ENCODE results near the gene GPC5.
"Not testable (repeated sequence)": the region's sequence is repeated elsewhere in the genome, so short reads cannot be mapped to it uniquely, and the experiment has no call there.

The GPC5 gene

GRCh38 chr13:92807966-92808365 lies 1409.5 kb downstream of the GPC5 start:
- DNase-seq = no peak

DNA sequence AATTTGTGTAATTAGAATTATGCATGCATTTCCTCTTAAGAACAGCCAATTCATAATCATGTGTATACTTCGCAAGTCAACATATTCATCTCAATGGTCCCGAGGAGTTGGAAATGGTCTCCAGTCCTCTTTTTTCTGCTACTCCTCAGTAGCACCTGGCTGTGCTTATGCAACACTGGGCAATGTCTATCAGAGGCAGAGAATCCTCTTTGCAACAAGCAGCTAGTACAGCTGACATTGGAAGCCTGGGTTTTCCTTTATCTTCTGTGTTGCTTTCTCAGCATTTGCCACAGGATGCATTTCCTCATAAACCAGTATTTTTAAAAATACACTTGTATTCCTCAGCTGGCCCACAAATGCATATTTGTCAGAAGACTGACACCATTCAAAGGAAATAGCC lies 1422.9 kb downstream of the GPC5 start:
- no peak for DNase-seq

DNA sequence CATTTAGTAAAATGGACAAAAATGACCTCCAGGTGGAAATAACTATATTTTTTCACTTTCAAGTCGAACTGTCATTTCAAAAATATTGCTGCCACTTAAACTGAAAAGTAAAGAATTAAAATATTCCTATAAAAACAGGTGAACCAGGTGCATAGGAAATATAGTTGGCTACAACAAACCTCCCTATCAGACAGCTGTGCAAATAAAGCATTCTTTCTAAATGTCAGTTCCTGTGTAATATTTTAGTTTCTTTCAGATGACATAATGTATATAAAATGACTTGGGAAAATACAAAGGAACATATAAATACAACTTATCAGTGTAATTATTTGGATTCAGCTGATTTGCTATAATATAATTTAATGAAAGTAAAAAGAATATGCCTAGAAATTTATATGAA lies 1424.6 kb downstream of the GPC5 start:
- DNase-seq = no peak

GRCh38 chr13:92825938-92826596 lies 1427.6 kb downstream of the GPC5 start:
- no peak for DNase-seq

DNA sequence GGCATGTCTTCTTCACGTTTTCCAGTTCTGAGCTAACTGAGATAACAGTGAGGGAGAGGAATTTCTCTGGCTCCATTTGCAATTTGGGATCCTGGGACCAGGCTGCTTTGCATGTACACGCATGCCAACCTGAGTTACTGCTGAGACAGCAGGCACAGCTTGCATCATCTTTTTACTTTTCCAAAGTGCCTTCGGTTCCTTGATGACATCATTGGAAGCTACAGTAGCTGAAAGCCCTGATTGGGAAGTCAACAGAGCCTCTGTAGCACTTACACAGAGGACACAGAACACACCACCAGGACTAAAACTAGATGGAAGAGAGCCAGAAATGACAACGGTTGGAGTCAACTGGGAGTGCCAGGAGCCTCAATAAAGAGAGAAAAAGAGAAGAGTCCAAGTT lies 1429.1 kb downstream of the GPC5 start:
- DNase-seq = no peak

GRCh38 chr13:92829930-92830329 lies 1431.5 kb downstream of the GPC5 start:
- no peak for DNase-seq

- no peak for DNase-seq
Measured at GRCh38 chr13:92830821-92831220, 1432.4 kb downstream of the GPC5 start.

DNA sequence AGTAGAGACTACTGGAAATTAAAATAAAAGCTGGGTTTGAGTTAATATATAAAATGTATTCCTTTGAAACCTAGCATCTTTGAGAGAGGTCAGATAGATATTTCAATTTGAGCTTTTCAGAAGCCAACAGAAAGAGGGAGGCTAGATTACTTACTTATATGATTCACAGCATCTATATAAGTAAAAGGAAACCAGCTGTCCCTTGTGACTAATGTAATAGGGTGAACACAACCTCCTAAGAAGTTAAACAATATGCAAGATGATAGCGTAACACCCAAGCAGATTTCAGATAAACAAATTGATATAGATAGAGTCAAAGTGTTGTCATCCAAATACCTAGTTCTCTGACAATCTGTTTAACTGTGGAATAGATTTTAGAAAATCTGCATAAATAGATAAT lies 1434.7 kb downstream of the GPC5 start:
- DNase-seq = no peak

DNA sequence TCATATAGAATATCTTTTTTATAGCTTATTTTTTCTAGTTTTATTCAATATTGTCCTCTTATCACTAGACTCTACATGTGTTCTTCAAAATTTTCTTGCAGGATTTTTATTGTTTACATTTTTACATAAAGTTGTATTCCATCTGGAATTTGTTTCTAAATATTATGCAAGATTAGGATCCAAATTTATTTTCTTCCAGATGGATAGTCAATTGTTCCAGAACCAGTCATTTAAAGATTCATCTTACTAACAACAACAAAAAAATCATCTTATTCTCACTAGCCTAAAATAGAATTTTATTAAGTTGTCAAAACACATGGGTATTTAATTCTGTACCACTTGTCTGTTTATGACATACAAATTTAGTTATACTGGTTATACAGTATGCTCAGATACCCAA lies 1437.8 kb downstream of the GPC5 start:
- no peak for DNase-seq

DNA sequence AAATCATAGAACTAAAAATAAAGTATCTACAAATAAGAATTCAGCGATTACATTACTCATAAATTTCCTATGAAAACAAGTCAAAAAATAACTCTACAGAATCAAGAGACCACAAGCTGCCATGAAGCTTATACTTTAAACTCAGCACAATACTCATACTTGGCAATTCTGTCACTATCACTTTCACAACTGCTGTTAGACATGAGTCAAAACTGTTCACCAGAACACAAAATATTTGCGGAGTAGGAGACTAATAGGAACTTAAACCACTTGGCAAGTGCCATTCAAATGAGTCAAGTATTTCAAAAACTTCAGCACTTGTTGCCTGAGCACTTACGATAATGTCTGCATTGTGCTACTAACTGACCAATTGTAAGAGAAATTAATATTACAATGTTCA lies 1440.4 kb downstream of the GPC5 start:
- DNase-seq = no peak

- DNase-seq = no peak
Measured at GRCh38 chr13:92842145-92842544, 1443.7 kb downstream of the GPC5 start.

GRCh38 chr13:92843549-92843948 lies 1445.1 kb downstream of the GPC5 start:
- no peak for DNase-seq

- DNase-seq = no peak
Measured at GRCh38 chr13:92849381-92849780, 1451.0 kb downstream of the GPC5 start.

DNA sequence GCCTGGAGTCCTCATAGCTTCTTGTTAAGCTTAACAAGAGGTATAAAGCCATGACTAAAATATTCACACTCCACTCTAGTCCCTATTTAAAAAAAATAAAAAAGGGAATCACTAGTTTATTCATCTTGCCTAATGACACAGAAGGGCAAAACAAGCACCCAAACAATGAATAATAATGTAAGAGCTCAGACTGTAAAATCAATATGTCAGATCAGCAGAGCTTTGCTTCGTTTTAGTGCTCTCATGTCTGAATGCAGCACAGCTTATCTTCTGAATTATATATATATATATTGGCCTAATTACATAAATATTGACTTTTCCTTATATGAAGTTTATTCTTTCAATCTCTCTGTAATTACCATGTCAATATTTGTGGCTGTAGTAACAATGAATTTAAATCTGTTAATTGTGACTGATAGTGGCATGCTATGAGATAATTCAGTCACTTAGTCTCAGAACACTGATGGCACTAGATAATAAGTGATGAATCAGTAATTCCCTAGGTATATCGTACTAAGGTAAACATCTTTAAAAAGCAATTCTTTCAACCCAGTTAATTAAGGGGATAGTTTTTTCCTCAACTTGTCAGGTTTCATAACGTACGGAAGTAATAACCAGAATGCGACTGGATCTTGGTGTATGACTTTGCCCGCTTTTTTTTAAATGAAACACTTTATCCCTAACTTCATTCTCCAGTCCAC lies 1466.3 kb downstream of the GPC5 start:
- DNase-seq = no peak

DNA sequence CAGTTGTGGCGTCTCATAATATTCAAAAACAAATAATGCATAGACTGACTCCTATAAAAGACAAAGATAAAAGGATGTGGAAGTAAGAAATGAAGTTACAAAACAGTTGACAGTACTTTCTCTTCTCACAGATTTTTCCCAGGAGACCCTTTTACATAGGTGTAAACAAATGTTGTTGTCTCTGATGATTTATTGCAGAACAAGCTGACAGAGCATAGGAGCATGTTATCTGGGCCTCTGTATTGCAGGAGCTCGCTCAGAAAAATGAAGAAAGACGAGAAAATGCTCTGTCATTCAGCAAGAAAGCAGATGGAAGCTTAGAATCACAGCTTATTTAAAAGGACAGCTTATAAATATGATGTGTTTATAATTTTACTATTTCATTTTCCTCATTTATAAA lies 1474.6 kb downstream of the GPC5 start:
- DNase-seq = no peak

GRCh38 chr13:92886535-92887077 lies 1488.2 kb downstream of the GPC5 start:
- no peak for DNase-seq

DNA sequence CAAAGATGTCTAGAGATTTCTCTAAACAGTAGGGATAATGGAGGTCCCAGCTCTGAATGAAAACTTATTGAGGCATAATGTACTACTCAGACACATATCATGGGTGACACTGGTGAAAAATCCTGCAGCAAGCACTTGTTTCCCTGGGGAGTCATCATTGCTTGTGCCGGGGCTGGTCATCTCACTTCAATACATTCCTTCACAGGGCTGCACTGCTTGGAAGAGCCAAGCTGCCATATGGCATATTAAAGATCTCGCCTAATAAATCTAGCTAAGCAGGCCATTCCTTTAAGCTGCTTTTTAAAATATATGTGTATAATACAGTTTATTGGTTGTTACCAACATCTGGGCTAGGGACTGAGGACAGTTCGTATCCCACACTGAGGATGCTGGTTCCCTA lies 1496.0 kb downstream of the GPC5 start:
- no peak for DNase-seq

GRCh38 chr13:92896842-92897241 lies 1498.4 kb downstream of the GPC5 start:
- no peak for DNase-seq

GRCh38 chr13:92898946-92899345 lies 1500.5 kb downstream of the GPC5 start:
- not testable (repeated sequence) for DNase-seq

DNA sequence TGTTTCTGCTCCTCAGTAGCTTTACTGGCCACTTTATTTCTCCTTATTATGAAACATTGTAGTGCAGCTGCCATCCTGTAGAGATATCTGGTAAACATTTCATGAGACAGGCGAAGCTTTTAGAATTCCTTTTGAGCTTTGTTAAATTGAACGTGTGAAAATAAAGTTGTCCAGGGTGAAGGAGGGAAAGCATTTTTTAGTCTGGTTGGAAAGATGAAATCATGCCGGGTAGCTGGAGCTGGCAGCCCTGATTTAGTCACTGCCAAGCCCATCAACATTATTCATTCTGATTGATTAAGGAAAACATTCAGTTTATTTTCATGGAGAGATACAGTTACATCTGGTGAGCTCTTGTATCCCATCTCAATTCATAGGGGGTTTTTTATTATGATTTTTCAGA lies 1502.0 kb downstream of the GPC5 start:
- DNase-seq = no peak

- no peak for DNase-seq
Measured at GRCh38 chr13:92901739-92902138, 1503.3 kb downstream of the GPC5 start.

DNA sequence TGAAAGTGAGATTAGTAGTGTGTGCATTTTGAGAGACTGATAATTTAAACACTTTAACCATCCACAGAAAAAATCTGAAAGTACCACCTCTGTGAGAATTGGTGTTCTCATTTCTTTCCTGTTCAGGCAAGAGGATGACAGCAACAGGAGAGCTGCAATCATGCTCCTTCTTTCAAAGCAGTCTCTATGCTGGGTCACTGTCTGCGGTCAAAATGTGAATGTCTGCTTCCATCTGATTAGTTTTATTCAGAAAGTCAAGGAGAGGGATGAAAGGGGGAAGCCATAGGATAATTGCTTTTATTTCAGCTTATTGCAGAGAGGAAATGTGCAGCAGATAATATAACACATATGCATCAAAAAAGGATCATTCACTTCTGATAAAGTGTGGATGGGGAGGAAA lies 1514.2 kb downstream of the GPC5 start:
- DNase-seq = no peak

DNA sequence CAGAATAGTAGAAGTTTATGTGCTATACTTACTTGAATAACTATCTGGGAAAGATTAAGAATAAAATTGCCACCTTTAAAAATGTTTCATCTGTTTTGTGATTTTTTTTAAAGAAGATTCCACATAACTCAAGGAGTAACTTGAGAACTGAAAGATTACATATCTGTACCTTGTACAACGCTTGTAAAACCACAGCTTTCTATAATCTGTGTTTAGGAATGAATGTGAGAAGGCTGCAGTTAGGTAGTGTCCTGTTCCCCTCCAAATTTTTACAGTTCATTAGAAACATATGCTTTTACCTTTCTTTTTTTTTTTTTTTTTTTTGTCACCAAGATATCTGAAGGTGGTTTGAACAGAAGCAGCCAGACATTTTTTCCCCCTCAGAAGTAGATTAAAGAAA lies 1515.4 kb downstream of the GPC5 start:
- DNase-seq = no peak
